Neuronal stem cell (in vitro differentiated cells): ENCODE results near the gene HERC5.
"Not testable (repeated sequence)": the region's sequence is repeated elsewhere in the genome, so short reads cannot be mapped to it uniquely, and the experiment has no call there.

Experiments used
- DNase-seq: peaks from one replicate; pipeline ENCODE4 v3.0.0-alpha.2; 2013; ENCODE audit warnings: low spot score
- H2AFZ ChIP-seq: one replicate; pipeline ENCODE4 v1.6.1; 2013; ENCODE audit warnings: mild to moderate bottlenecking, low read length, inconsistent platforms
- H2AK5ac ChIP-seq: 2 replicates; pipeline ENCODE4 v1.6.1; 2013; ENCODE audit warnings: low read depth, mild to moderate bottlenecking, inconsistent platforms, low read length, moderate library complexity, mixed read lengths
- H2BK120ac ChIP-seq: 2 replicates; pipeline ENCODE4 v1.6.1; 2013; ENCODE audit warnings: low read depth, mild to moderate bottlenecking, inconsistent platforms, low read length, moderate library complexity, mixed read lengths
- H2BK12ac ChIP-seq: one replicate; pipeline ENCODE4 v1.6.1; 2013; ENCODE audit warnings: low read length, inconsistent platforms
- H2BK15ac ChIP-seq: 2 replicates; pipeline ENCODE4 v1.6.1; 2013; ENCODE audit warnings: mild to moderate bottlenecking, low read length, inconsistent platforms, mixed read lengths
- H2BK5ac ChIP-seq: one replicate; pipeline ENCODE4 v1.6.1; 2013; ENCODE audit warnings: inconsistent platforms, mild to moderate bottlenecking, low read length, moderate library complexity
- H3K14ac ChIP-seq: one replicate; pipeline ENCODE4 v1.6.1; 2013; ENCODE audit warnings: low read length, inconsistent platforms
- H3K18ac ChIP-seq: 2 replicates; pipeline ENCODE4 v1.6.1; 2013; ENCODE audit warnings: low read length, inconsistent platforms
- H3K23ac ChIP-seq: 2 replicates; pipeline ENCODE4 v1.6.1; 2013; ENCODE audit warnings: low read depth, mild to moderate bottlenecking, mixed read lengths, low read length, inconsistent platforms; ENCODE audit not compliant: poor library complexity
- H3K27ac ChIP-seq: replicated peaks from 3 replicates; pipeline ENCODE4 v1.5.1; 2013; ENCODE audit warnings: low read length, inconsistent platforms
- H3K27me3 ChIP-seq, 3 experiments: 2 replicates each; pipeline ENCODE4 v1.6.1; 2013; ENCODE audit warnings: low read length in 3 of 3, mild to moderate bottlenecking in 2 of 3, inconsistent platforms in 1 of 3, low read depth in 1 of 3, mixed read lengths in 1 of 3, moderate library complexity in 1 of 3; ENCODE audit not compliant: control insufficient read depth in 3 of 3, insufficient read depth in 3 of 3
- H3K36me3 ChIP-seq, 2 donors: replicated peaks in 1 of 2; 2 replicates each; pipeline ENCODE4 v1.6.1; 2013; ENCODE audit warnings: low read length in 2 of 2; ENCODE audit not compliant: control insufficient read depth in 2 of 2, insufficient read depth in 2 of 2
- H3K4ac ChIP-seq: 2 replicates; pipeline ENCODE4 v1.6.1; 2013; ENCODE audit warnings: inconsistent platforms, mild to moderate bottlenecking, low read length, moderate library complexity
- H3K4me1 ChIP-seq, 2 donors: 1 replicate in 1 of 2; 2 replicates in 1 of 2; pipeline ENCODE4 v1.6.1; 2013; ENCODE audit warnings: low read length in 2 of 2, low read depth in 1 of 2; ENCODE audit not compliant: control insufficient read depth in 2 of 2, insufficient read depth in 1 of 2
- H3K4me2 ChIP-seq: one replicate; pipeline ENCODE4 v1.6.1; 2013; ENCODE audit warnings: mild to moderate bottlenecking, low read length, inconsistent platforms; ENCODE audit not compliant: insufficient read depth, poor library complexity, severe bottlenecking
- H3K4me3 ChIP-seq, 2 donors: 2 replicates each; pipeline ENCODE4 v1.5.1; 2013; ENCODE audit warnings: low read length in 2 of 2, mild to moderate bottlenecking in 2 of 2, inconsistent platforms in 1 of 2, moderate library complexity in 1 of 2
- H3K79me1 ChIP-seq: one replicate; pipeline ENCODE4 v1.6.1; 2013; ENCODE audit warnings: low read depth, mild to moderate bottlenecking, inconsistent platforms, low read length, moderate library complexity
- H3K9ac ChIP-seq: one replicate; pipeline ENCODE4 v1.6.1; 2013; ENCODE audit warnings: mild to moderate bottlenecking, low read depth, low read length, inconsistent platforms; ENCODE audit not compliant: poor library complexity
- H3K9me3 ChIP-seq, 2 donors: replicated peaks in 1 of 2; 2 replicates each; pipeline versions ENCODE3 to v1.6.1; 2013; ENCODE audit warnings: low read length in 2 of 2, mild to moderate bottlenecking in 2 of 2, inconsistent platforms in 1 of 2, low read depth in 1 of 2, mixed read lengths in 1 of 2, moderate library complexity in 1 of 2; ENCODE audit not compliant: control insufficient read depth in 2 of 2, insufficient read depth in 1 of 2
- H4K8ac ChIP-seq: one replicate; pipeline ENCODE4 v1.6.1; 2013; ENCODE audit warnings: low read depth, mild to moderate bottlenecking, inconsistent platforms, low read length, moderate library complexity
- H4K91ac ChIP-seq: one replicate; pipeline ENCODE4 v1.6.1; 2013; ENCODE audit warnings: low read length, low read depth, mild to moderate bottlenecking, inconsistent platforms; ENCODE audit not compliant: poor library complexity
- WGBS, 2 donors: extraction: QIAGEN DNeasy Blood & Tissue Kit; methylation state at CpG; one replicate each; pipeline ENCODE4 v1.1.7; 2013; ENCODE audit warnings: missing lambda C conversion rate in 2 of 2, mixed read lengths in 1 of 2; ENCODE audit not compliant: insufficient read length in 2 of 2, insufficient replicate concordance in 1 of 2; ENCODE audit errors: extremely low coverage in 2 of 2; 5-methylcytosine and 5-hydroxymethylcytosine counted together

The HERC5 gene

GRCh38 chr4:88435987-88436693 is 20.8 kb upstream of the HERC5 start:
- Histone ChIP-seq H3K4me2 (no peak overlapping the region), H4K91ac (no peak overlapping the region), H2BK15ac (no peak overlapping the region), H2AK5ac (no peak overlapping the region), H3K36me3 (no peaks in the 10 kb centered on the region), H4K8ac (no peak overlapping the region), H3K9ac (no peak overlapping the region), H3K23ac (no peak overlapping the region), H2BK5ac (no peak overlapping the region), H3K18ac (no peak overlapping the region), H3K79me1 (no peaks in the 10 kb centered on the region), H2BK120ac (no peak overlapping the region), H3K4me1 (no peaks in the 10 kb centered on the region), H3K4ac (no peak overlapping the region), H3K9me3 (no peaks in the 10 kb centered on the region), H2AFZ (no peak overlapping the region), H2BK12ac (no peak overlapping the region), H3K27ac (no peak overlapping the region), H3K27me3 (no peaks in the 10 kb centered on the region), H3K4me3 (no peak overlapping the region), H3K14ac (no peak overlapping the region)
- no CpG with 5 or more reads among the region's 1 CpG for WGBS, 2 donors
- no peak for DNase-seq

- H2BK120ac ChIP-seq, H3K23ac ChIP-seq, H2BK15ac ChIP-seq, H4K8ac ChIP-seq, H3K18ac ChIP-seq, H3K27ac ChIP-seq, H3K9me3 ChIP-seq, H3K79me1 ChIP-seq, H3K14ac ChIP-seq, H2BK12ac ChIP-seq, H3K27me3 ChIP-seq, H3K4ac ChIP-seq, DNase-seq, H3K4me2 ChIP-seq, H3K4me3 ChIP-seq, H2AFZ ChIP-seq, H3K9ac ChIP-seq, H3K4me1 ChIP-seq, H3K36me3 ChIP-seq, H4K91ac ChIP-seq, H2AK5ac ChIP-seq, H2BK5ac ChIP-seq: not testable (repeated sequence)
- WGBS, 2 donors = no CpG with 5 or more reads among the region's 4 CpGs
Observed at GRCh38 chr4:88437873-88438272, 19.0 kb upstream of the HERC5 start.

- no peak overlapping the region for H3K4me2 ChIP-seq
- H3K23ac ChIP-seq = no peak overlapping the region
- H3K4me1 ChIP-seq = no peaks in the 10 kb centered on the region
- no peak overlapping the region for H3K27ac ChIP-seq
- no peak overlapping the region for H4K91ac ChIP-seq
- no peak overlapping the region for H3K18ac ChIP-seq
- no peak overlapping the region for H3K14ac ChIP-seq
- no peak overlapping the region for H4K8ac ChIP-seq
- H3K4ac ChIP-seq = no peak overlapping the region
- no peaks in the 10 kb centered on the region for H3K27me3 ChIP-seq
- H2BK5ac ChIP-seq = no peak overlapping the region
- no peak for DNase-seq
- no peaks in the 10 kb centered on the region for H3K36me3 ChIP-seq
- no peaks in the 10 kb centered on the region for H3K79me1 ChIP-seq
- no peak overlapping the region for H3K4me3 ChIP-seq
- H2BK15ac ChIP-seq = no peak overlapping the region
- no peak overlapping the region for H3K9ac ChIP-seq
- no peak overlapping the region for H2AFZ ChIP-seq
- no CpG with 5 or more reads among the region's 3 CpGs for WGBS, 2 donors
- no peak overlapping the region for H2BK12ac ChIP-seq
- H3K9me3 ChIP-seq = no peaks in the 10 kb centered on the region
- no peak overlapping the region for H2AK5ac ChIP-seq
- H2BK120ac ChIP-seq = no peak overlapping the region
Observed at GRCh38 chr4:88439161-88439760, 17.7 kb upstream of the HERC5 start.

GRCh38 chr4:88440146-88440545 is 16.8 kb upstream of the HERC5 start:
- DNase-seq = no peak
- H3K23ac ChIP-seq = no peak overlapping the region
- no peak overlapping the region for H2AK5ac ChIP-seq
- no peak overlapping the region for H3K18ac ChIP-seq
- WGBS, 2 donors = no CpG with 5 or more reads among the region's 1 CpG
- no peak overlapping the region for H4K91ac ChIP-seq
- H3K4me2 ChIP-seq = no peak overlapping the region
- no peak overlapping the region for H3K14ac ChIP-seq
- H3K9ac ChIP-seq = no peak overlapping the region
- H2AFZ ChIP-seq = no peak overlapping the region
- H2BK5ac ChIP-seq = no peak overlapping the region
- H4K8ac ChIP-seq = no peak overlapping the region
- no peak overlapping the region for H3K4ac ChIP-seq
- H2BK15ac ChIP-seq = no peak overlapping the region
- H3K79me1 ChIP-seq = no peaks in the 10 kb centered on the region
- H2BK120ac ChIP-seq = no peak overlapping the region
- H2BK12ac ChIP-seq = no peak overlapping the region
- H3K4me1 ChIP-seq = no peaks in the 10 kb centered on the region
- no peak overlapping the region for H3K4me3 ChIP-seq
- H3K27ac ChIP-seq = no peak overlapping the region
- H3K27me3 ChIP-seq = no peaks in the 10 kb centered on the region
- no peaks in the 10 kb centered on the region for H3K36me3 ChIP-seq
- no peaks in the 10 kb centered on the region for H3K9me3 ChIP-seq
